ENCODE results near the gene RIPPLY3. TPM values are rescaled to one million over a fixed set of nuclear protein-coding genes. Genes with fewer than 3 reads are reported as not detected.
A peak's percentile ranks its signal among the peaks of the same experiment; 100 is the strongest.

The RIPPLY3 gene
- total and polyA plus RNA-seq, 2 of the 13 experiments (the other 11 are each of a cell fraction or from before 2014, with no cell fraction given), result 0.09 to 2.9 TPM

- TF ChIP-seq, protein P1, sequence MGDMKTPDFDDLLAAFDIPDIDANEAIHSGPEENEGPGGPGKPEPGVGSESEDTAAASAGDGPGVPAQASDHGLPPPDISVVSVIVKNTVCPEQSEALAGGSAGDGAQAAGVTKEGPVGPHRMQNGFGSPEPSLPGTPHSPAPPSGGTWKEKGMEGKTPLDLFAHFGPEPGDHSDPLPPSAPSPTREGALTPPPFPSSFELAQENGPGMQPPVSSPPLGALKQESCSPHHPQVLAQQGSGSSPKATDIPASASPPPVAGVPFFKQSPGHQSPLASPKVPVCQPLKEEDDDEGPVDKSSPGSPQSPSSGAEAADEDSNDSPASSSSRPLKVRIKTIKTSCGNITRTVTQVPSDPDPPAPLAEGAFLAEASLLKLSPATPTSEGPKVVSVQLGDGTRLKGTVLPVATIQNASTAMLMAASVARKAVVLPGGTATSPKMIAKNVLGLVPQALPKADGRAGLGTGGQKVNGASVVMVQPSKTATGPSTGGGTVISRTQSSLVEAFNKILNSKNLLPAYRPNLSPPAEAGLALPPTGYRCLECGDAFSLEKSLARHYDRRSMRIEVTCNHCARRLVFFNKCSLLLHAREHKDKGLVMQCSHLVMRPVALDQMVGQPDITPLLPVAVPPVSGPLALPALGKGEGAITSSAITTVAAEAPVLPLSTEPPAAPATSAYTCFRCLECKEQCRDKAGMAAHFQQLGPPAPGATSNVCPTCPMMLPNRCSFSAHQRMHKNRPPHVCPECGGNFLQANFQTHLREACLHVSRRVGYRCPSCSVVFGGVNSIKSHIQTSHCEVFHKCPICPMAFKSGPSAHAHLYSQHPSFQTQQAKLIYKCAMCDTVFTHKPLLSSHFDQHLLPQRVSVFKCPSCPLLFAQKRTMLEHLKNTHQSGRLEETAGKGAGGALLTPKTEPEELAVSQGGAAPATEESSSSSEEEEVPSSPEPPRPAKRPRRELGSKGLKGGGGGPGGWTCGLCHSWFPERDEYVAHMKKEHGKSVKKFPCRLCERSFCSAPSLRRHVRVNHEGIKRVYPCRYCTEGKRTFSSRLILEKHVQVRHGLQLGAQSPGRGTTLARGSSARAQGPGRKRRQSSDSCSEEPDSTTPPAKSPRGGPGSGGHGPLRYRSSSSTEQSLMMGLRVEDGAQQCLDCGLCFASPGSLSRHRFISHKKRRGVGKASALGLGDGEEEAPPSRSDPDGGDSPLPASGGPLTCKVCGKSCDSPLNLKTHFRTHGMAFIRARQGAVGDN (CRISPR knock-in tag; IDR thresholded peaks at IDR 0.05), result peak; percentile 66
- TF ChIP-seq ZNF777 (CRISPR knock-in tag; IDR thresholded peaks at IDR 0.05), result peak; percentile 79
These were observed at the start of gene RIPPLY3 (continued) for GRCh38 chr21:37006486-37007291.

GRCh38 chr21:36959020-36959835 is 47.3 kb upstream of the RIPPLY3 start:
- Histone ChIP-seq H4K20me1 (ENCODE audit: insufficient read depth, low read length) (no peaks in the 10 kb centered on the region), H2AFZ (ENCODE audit: low read length) (no peak overlapping the region), H3K27ac (ENCODE audit: extremely low read length, insufficient read depth, low read length) (no peak overlapping the region), H3K79me2 (ENCODE audit: insufficient read depth, low read length) (no peaks in the 10 kb centered on the region), H3K4me3 (replicated peaks in 1 of 3; ENCODE audit: insufficient read depth in 1 of 3, low read depth in 2 of 3, low read length in 3 of 3) (no peak overlapping the region), H3K27me3 (ENCODE audit: control insufficient read depth in 1 of 2, insufficient read depth in 2 of 2, low read length in 2 of 2) (no peaks in the 10 kb centered on the region), H3K9ac (ENCODE audit: insufficient read depth, low read depth, low read length) (no peak overlapping the region), H3K4me2 (ENCODE audit: low read depth, low read length) (no peak overlapping the region), H3K36me3 (replicated peaks in 1 of 2; ENCODE audit: control insufficient read depth in 1 of 2, insufficient read depth in 2 of 2, low read length in 2 of 2) (peaks cover 6 to 10% of the 10 kb centered on the region in 2 experiments; a peak in 4 of 5 replicates), H3K9me3 (ENCODE audit: low read length) (no peaks in the 10 kb centered on the region), H3K4me1 (ENCODE audit: insufficient read depth, low read length) (peaks cover 1% of the 10 kb centered on the region; the same call in 1 of the 2 replicates)
- intact Hi-C loops (cut with micrococcal nuclease; ENCODE audit: unreplicated experiment), result no loop called here
- TF ChIP-seq CEBPB (IDR thresholded peaks at IDR 0.05; ENCODE audit: borderline replicate concordance, low read depth, low read length) (0 out of 2 replicates have a peak, but pooled peaks have one; percentile 17), GPN1 (CRISPR knock-in tag; IDR thresholded peaks at IDR 0.05; ENCODE audit: borderline replicate concordance) (no peak)
- CTCF ChIA-PET (ENCODE audit: low intra/inter-chr PET ratio, low total read pairs), result no interaction called here
- POLR2A ChIA-PET, result no interaction called here
- DNase-seq (ENCODE audit: low spot score) (no peak), ATAC-seq (peak; percentile 52), FAIRE-seq (no peak)
- BruUV-seq (replicated peaks), result no TSS peak
- WGBS (ENCODE audit: low lambda C conversion rate), result 97% methylated on average over 13 of the region's 17 CpGs
- in situ Hi-C loops (cut with HindIII; ENCODE audit: extremely low pct_ligation_motif_present, low pct_unique_long_range_greater_than_20kb), result no loop called here

Data from HepG2 (cell line).